NB4 (cell line): ENCODE measurements around the gene STARD13.

Source experiments
- POLR2A ChIP-seq: IDR thresholded peaks from 2 replicates; pipeline ENCODE4 v1.6.1; 2011; ENCODE audit warnings: mild to moderate bottlenecking; ENCODE audit not compliant: insufficient read length; ENCODE audit errors: extremely low read depth
- TF ChIP-seq, protein P1 (sequence below): IDR thresholded peaks from one replicate; pipeline ENCODE4 v1.5.1; 2012; ENCODE audit warnings: low read depth, low read length

DNA sequence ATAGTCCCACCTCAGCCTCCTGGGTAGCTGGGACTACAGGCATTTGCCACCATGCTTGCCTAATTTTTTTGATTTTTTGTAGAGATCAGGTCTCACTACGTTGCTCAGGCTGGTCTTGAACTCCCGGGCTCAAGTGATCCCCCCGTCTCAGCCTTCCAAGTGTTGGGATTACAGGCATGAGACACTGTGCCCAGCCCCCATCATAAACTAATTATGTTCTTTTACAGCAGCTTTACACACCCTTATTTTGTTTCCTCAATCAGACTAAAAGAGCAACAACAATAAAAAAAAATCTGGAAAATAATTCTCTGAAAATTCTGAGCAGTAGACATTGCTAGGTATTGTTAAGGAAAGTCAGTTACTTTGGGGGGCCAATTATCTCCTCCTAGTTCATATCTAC, 35.7 kb downstream of the STARD13 start:
- TF ChIP-seq, protein P1, sequence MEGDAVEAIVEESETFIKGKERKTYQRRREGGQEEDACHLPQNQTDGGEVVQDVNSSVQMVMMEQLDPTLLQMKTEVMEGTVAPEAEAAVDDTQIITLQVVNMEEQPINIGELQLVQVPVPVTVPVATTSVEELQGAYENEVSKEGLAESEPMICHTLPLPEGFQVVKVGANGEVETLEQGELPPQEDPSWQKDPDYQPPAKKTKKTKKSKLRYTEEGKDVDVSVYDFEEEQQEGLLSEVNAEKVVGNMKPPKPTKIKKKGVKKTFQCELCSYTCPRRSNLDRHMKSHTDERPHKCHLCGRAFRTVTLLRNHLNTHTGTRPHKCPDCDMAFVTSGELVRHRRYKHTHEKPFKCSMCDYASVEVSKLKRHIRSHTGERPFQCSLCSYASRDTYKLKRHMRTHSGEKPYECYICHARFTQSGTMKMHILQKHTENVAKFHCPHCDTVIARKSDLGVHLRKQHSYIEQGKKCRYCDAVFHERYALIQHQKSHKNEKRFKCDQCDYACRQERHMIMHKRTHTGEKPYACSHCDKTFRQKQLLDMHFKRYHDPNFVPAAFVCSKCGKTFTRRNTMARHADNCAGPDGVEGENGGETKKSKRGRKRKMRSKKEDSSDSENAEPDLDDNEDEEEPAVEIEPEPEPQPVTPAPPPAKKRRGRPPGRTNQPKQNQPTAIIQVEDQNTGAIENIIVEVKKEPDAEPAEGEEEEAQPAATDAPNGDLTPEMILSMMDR: no peak
- no peak for TF ChIP-seq POLR2A
